ENCODE results near the gene FOXD1. TPM values are rescaled to one million over a fixed set of nuclear protein-coding genes. Genes with fewer than 3 reads are reported as not detected.
A peak's percentile ranks its signal among the peaks of the same experiment; 100 is the strongest.

Gene FOXD1
- polyA plus RNA-seq, 1 donor (not counting 4 experiments of a cell fraction or from before 2014, with no cell fraction given), result 7.0 TPM

- H3K9ac ChIP-seq (ENCODE audit: control insufficient read depth, extremely low read depth, insufficient read depth, low read length), result no peak overlapping the region
- H3K27me3 ChIP-seq (ENCODE audit: control insufficient read depth, extremely low read depth, insufficient read depth, low read length), result peaks cover 14% of the 10 kb centered on the region
- H3K4me2 ChIP-seq (ENCODE audit: control insufficient read depth, extremely low read depth, insufficient read depth, low read depth, low read length), result no peak overlapping the region
- no peaks in the 10 kb centered on the region for H3K79me2 ChIP-seq (ENCODE audit: control insufficient read depth, insufficient read depth, low read length)
- no peak overlapping the region for H3K4me3 ChIP-seq (ENCODE audit: control insufficient read depth in 2 of 3, extremely low read depth in 1 of 3, insufficient read depth in 2 of 3, low read depth in 1 of 3, low read length in 3 of 3)
- H4K20me1 ChIP-seq (ENCODE audit: control insufficient read depth, extremely low read depth, insufficient read depth, low read length), result no peaks in the 10 kb centered on the region
- TF ChIP-seq CTCF (optimal IDR thresholded peaks at IDR 0.05 in 1 of 3, IDR thresholded peaks at IDR 0.05 in 1 of 3, conservative IDR thresholded peaks at IDR 0.05 in 1 of 3; ENCODE audit: extremely low read depth in 1 of 3, insufficient read depth in 2 of 3, low read length in 3 of 3) (peak in 1 of 3 experiments; percentile 21), EZH2 (IDR thresholded peaks at IDR 0.05; ENCODE audit: low read length) (no peak)
- H3K9me1 ChIP-seq (ENCODE audit: control insufficient read depth, extremely low read depth, insufficient read depth, low read length), result no peaks in the 10 kb centered on the region
- no peaks in the 10 kb centered on the region for H3K9me3 ChIP-seq (ENCODE audit: control insufficient read depth, low read depth, low read length)
- DNase-seq (ENCODE audit: low read depth, low spot score) (no peak), FAIRE-seq (no peak)
- dilution Hi-C loops (cut with MboI; ENCODE audit: extremely low pct_ligation_motif_present, low sequenced_read_pairs), result no loop called here
- H3K36me3 ChIP-seq (ENCODE audit: control insufficient read depth in 2 of 2, extremely low read depth in 1 of 2, insufficient read depth in 2 of 2, low read length in 2 of 2), result no peaks in the 10 kb centered on the region
- H3K4me1 ChIP-seq (ENCODE audit: control insufficient read depth, extremely low read depth, insufficient read depth, low read length), result peaks cover 24% of the 10 kb centered on the region
- H3K27ac ChIP-seq (ENCODE audit: control insufficient read depth, insufficient read depth, low read length), result no peak overlapping the region
- H2AFZ ChIP-seq (ENCODE audit: control insufficient read depth, low read length), result no peak overlapping the region
These were observed 26.4 kb downstream of the FOXD1 start for GRCh38 chr5:73422164-73422563.

DNA sequence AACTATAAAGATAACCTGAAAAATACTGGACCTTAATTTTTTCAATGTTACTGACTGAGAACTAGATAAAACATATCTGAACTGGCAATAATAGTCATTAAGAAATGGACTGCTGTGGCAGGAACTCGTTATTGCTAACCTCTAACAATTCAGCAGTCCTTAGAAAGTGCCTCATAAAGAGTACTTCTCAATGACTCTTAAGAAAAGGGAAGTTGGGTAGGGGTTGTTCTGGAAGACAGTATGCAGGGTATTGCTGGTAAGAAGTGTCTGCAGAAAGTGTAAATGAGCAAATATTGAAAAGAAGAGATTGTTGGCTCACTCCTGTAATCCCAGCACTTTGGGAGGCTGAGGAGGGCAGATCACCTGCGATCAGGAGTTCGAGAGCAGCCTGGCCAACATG, 27.9 kb downstream of the FOXD1 start:
- no peak overlapping the region for H3K27ac ChIP-seq (ENCODE audit: control insufficient read depth, insufficient read depth, low read length)
- TF ChIP-seq EZH2 (IDR thresholded peaks at IDR 0.05; ENCODE audit: low read length) (no peak), CTCF (optimal IDR thresholded peaks at IDR 0.05 in 1 of 3, IDR thresholded peaks at IDR 0.05 in 1 of 3, conservative IDR thresholded peaks at IDR 0.05 in 1 of 3; ENCODE audit: extremely low read depth in 1 of 3, insufficient read depth in 2 of 3, low read length in 3 of 3) (no peak)
- dilution Hi-C loops (cut with MboI; ENCODE audit: extremely low pct_ligation_motif_present, low sequenced_read_pairs), result no loop called here
- H3K4me3 ChIP-seq (ENCODE audit: control insufficient read depth in 2 of 3, extremely low read depth in 1 of 3, insufficient read depth in 2 of 3, low read depth in 1 of 3, low read length in 3 of 3), result no peak overlapping the region
- no peaks in the 10 kb centered on the region for H3K79me2 ChIP-seq (ENCODE audit: control insufficient read depth, insufficient read depth, low read length)
- no peaks in the 10 kb centered on the region for H3K9me3 ChIP-seq (ENCODE audit: control insufficient read depth, low read depth, low read length)
- no peak overlapping the region for H2AFZ ChIP-seq (ENCODE audit: control insufficient read depth, low read length)
- no peaks in the 10 kb centered on the region for H3K36me3 ChIP-seq (ENCODE audit: control insufficient read depth in 2 of 2, extremely low read depth in 1 of 2, insufficient read depth in 2 of 2, low read length in 2 of 2)
- H3K4me2 ChIP-seq (ENCODE audit: control insufficient read depth, extremely low read depth, insufficient read depth, low read depth, low read length), result no peak overlapping the region
- H3K27me3 ChIP-seq (ENCODE audit: control insufficient read depth, extremely low read depth, insufficient read depth, low read length), result peaks cover 14% of the 10 kb centered on the region
- no peak for FAIRE-seq
- no peak for DNase-seq (ENCODE audit: low read depth, low spot score)
- no peak overlapping the region for H3K9ac ChIP-seq (ENCODE audit: control insufficient read depth, extremely low read depth, insufficient read depth, low read length)
- no peaks in the 10 kb centered on the region for H4K20me1 ChIP-seq (ENCODE audit: control insufficient read depth, extremely low read depth, insufficient read depth, low read length)
- peaks cover 15% of the 10 kb centered on the region for H3K4me1 ChIP-seq (ENCODE audit: control insufficient read depth, extremely low read depth, insufficient read depth, low read length)
- H3K9me1 ChIP-seq (ENCODE audit: control insufficient read depth, extremely low read depth, insufficient read depth, low read length), result no peaks in the 10 kb centered on the region

Data from keratinocyte (primary cell).